ENCODE measurements around the gene THAP10. TPM values are rescaled to one million over a fixed set of nuclear protein-coding genes. Genes with fewer than 3 reads are reported as not detected.

THAP10 gene
- total RNA-seq, 1 donor from 2014 or later = 3.5 TPM

DNA sequence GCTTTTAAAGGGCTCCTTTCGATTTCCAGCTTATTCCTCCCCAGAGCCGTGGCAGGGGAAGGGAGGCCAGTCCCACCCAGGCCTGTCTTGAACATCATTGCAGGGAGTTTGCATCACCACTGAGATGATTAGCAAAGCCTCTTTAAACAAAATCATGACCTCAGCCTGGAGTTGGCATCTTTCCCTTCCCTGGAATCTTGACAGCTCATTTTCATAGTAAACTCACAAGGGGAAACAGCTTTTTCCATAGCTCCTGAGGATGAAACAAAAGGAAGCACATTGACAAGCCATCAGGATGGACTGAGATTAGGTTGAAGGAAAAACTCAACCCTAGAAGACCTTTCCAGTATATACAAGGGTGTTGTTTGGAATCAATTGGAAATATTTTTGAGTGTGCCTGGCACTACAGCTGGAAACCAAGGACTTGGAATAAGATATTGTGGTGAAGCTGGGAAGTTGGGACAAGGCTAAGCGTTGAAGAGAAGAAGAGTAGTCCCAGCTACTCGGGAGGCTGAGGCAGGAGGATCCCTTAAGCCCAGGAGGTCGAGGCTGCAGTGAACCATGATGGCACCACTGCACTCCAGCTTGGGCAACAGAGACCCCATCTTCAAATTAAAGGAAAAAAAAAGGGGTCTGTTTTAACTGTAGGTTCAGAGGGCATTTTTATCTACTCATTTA is 35.2 kb downstream of the THAP10 start:
- peak; percentile 84 for DNase-seq (ENCODE audit: low spot score)
- intact Hi-C loops (cut with DNase I) = no loop called here

GRCh38 chr15:70856177-70856883 is 35.9 kb downstream of the THAP10 start:
- no peak for DNase-seq (ENCODE audit: low spot score)
- intact Hi-C loops (cut with DNase I) = no loop called here

DNA sequence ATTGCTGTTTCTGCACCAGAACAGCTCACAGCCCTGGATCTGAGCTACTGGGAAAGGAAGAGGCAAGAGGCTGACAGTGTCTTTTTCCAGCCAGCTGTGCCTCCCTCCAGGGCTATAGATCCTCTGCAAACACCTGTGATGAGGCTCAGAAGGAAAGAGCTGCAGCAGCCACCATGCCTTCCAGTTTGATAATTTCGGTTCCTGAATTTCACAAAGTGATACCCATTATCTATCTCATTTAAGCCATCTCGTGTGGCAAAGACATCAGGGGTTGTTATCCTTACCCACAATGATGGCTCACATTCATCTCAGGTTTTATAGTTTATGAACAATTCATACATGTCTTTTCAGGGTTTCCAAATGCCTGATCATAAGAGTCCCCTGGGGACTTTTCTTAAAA is 36.5 kb downstream of the THAP10 start:
- DNase-seq (ENCODE audit: low spot score) = no peak
- intact Hi-C loops (cut with DNase I) = no loop called here

DNA sequence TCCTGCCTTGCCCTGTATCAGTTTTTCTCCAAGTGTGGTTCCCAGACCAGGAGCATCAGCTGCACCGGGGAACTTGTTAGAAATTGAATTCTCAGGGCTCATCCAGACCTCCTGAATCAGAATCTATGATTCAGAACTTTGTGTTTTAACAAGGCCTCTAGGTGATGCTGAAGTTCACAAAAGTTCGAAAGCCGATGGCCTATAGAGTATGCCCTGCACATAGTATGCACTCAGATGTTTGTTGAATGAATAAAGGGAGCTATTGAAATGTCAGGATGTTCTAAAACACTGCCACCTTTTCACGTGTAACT is 37.6 kb downstream of the THAP10 start:
- intact Hi-C loops (cut with DNase I) = no loop called here
- no peak for DNase-seq (ENCODE audit: low spot score)

GRCh38 chr15:70853973-70854665 is 38.1 kb downstream of the THAP10 start, which contains the start of gene LARP6:
LARP6 (minus strand) TSS chr15:70854157; CDS start chr15:70854088, 69 bp downstream.
- DNase-seq (ENCODE audit: low spot score) = peak; percentile 82
- intact Hi-C loops (cut with DNase I) = no loop called here

DNA sequence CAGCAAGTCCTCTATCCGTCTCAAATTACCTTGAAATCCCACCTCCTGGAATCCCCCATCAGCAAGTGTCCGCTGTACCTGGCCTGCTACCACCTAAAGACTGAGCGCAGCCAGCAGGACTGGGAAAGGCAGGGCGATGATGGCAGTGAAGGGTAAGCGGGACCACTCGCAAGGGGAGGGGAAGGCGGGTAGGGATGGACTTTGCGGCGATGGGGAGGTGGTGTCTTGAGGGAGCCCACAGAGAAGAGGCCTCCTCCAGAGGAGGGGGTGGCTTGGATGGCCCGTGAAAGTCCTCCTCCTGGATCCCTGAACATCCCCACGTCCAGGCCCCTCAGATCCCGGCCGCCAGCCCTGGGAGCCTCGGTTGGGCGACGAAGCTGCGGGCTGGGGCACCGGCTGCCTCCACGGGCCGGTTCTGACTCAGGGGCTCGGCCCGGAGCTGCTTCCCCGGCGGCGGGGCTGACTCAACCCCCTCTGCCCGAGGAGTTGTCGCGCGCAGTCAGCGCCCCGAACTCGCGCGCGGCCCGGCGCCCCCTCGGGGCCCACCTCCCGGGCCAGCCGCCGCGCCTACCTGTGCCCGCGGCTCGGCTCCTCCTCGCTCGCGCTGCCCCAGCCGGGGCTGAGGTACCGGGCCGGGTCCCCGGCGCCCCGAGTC is 38.8 kb downstream of the THAP10 start:
- no peak for DNase-seq (ENCODE audit: low spot score)
- intact Hi-C loops (cut with DNase I) = no loop called here

DNA sequence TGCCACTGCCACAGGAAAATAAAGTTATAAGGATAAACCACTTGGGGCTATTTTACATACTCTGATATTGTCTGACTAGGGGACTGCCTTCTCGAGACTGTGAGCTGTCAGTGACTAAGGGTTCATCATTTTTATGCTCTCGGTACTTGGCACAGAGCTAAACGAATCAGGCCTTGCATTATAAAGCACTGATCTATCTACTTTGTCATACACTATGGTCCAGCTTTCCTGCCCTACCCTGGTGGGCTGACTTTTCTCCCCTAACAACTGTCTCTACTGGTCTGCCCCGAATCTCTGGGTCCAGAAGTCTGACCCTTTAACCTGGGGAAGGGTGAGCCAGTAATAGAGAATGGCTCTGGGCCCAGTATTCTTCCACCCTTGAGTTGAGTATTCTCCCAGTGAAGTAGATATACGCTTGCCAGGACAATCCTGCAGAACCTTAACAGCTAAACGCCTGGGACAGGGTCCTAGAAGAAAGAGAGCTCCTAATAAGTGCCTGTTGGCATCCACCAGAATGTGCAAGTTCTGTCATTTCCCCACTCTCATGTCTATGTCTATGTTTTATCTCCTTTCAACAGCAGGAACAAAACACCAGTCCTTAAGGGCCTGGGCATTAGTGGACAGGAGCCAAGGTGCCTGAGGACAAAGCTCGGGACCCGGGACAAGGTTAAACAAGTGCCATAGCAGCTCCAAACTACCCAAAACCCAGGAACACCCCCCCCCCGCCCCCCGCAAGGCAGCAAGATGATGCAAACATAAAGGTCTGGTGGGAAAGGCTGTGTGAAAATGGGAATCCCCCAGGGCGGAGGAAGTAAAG is 39.5 kb downstream of the THAP10 start:
- no peak for DNase-seq (ENCODE audit: low spot score)
- intact Hi-C loops (cut with DNase I) = no loop called here

DNA sequence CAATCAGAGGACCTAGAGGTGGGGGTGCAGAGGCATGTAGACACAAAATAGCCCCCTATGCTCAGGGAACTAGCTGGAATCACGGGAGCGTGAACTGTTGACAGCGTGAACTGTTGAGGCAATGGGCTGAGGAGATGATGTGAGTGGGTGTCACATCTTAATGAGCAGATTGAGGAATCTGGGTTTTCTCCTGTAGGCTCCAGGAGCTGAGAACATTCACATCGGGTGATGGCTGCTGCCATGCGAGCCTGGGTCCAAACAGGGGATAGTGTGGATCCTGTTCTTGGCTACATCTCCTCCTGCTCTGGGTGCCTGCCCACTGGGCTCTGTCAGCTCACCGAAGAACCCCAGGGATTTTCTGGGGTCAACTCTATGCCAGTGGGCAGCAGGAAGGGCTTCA is 40.3 kb downstream of the THAP10 start:
- intact Hi-C loops (cut with DNase I) = no loop called here
- DNase-seq (ENCODE audit: low spot score) = no peak

DNA sequence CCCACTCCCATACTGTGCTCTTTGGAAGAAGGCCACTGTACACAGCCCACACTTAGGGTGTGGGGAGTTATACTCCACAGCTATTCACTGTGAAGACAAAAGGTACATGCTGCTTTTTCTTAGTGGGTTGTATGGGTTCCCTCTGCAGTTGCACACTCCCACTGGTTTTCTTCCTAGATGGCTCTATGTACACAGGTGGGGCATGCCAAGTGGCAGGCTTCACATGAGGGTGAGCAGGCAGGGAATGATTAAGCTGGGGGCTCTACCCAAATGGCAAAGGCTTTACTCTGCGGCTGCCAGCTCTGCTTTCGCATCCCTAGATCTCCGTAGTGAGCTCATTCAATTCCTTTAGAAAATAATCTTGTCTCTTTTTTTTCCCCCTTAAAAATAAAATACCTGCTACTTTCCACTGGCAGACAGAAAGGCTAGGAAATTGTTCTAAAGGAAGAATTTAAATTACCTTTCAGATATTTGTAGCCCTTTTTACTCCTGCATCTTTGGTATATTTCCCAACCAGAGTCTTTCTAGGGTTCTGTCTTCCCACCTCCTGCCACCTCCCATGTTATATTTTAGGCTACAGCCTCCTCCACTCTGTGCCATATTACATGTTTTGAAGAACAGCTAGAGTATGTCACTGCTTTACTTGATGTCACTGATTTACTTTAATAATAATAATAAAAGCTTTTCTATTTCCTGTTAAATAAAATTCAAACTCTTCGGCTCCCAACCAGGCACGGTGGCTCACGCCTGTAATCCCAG is 46.5 kb downstream of the THAP10 start:
- no peak for DNase-seq (ENCODE audit: low spot score)
- intact Hi-C loops (cut with DNase I) = no loop called here

- intact Hi-C loops (cut with DNase I) = no loop called here
- no peak for DNase-seq (ENCODE audit: low spot score)
Observed at GRCh38 chr15:70837476-70837875, 54.8 kb downstream of the THAP10 start.

- intact Hi-C loops (cut with DNase I) = no loop called here
- DNase-seq (ENCODE audit: low spot score) = no peak
Observed at GRCh38 chr15:70835841-70836240, 56.4 kb downstream of the THAP10 start.

GRCh38 chr15:70835415-70835814 is 56.8 kb downstream of the THAP10 start:
- intact Hi-C loops (cut with DNase I) = no loop called here

GRCh38 chr15:70834999-70835398 is 57.2 kb downstream of the THAP10 start:
- DNase-seq (ENCODE audit: low spot score) = no peak
- intact Hi-C loops (cut with DNase I) = no loop called here

More at GRCh38 chr15:70835415-70835814, 56.8 kb downstream of the THAP10 start:
- DNase-seq (ENCODE audit: low spot score) = no peak

DNA sequence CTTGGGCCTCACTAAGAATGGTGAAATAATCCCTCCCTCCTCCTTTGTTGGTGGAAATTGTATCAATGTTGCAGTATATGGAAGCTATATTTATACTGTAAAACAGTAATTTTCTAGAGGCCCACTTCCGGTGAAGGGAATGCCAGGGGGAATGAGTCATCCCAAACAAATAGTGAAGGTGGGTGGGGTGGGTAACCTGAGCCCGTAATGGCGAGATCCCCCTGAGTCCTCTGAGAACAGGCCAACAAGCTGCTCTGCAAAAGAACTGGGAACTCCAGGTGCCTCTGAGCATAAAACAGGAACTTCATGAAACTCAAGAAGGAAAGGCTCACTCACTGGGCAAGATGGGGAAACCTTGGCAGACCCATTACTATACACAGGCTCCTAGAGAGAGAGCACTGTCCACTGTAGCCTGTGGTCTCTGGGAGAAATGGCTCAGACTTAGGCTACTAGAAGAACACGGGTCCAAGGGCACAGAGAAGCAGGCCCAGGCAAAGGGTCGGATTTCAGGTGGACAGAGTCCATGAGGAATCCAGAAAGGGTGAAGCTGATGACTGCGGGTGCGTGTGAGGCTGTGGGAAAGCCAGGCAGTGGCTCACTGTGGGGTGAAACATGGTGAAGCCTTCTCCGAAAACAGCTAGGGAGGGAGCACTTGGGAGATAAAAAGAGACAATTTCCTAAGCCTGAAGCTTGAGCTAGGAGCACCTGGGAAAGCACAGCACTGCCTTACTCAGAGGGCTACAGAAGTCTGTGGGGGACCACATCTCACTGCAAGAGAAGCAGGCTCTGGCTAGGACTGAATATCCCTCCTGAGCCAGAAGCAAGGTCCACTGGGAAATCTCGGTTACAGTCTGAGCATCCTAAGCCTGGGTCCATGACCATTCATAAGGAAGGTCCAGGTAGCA is 58.1 kb downstream of the THAP10 start:
- no peak for DNase-seq (ENCODE audit: low spot score)
- intact Hi-C loops (cut with DNase I) = no loop called here

- intact Hi-C loops (cut with DNase I) = no loop called here
- DNase-seq (ENCODE audit: low spot score) = no peak
Observed at GRCh38 chr15:70833422-70833821, 58.8 kb downstream of the THAP10 start.

DNA sequence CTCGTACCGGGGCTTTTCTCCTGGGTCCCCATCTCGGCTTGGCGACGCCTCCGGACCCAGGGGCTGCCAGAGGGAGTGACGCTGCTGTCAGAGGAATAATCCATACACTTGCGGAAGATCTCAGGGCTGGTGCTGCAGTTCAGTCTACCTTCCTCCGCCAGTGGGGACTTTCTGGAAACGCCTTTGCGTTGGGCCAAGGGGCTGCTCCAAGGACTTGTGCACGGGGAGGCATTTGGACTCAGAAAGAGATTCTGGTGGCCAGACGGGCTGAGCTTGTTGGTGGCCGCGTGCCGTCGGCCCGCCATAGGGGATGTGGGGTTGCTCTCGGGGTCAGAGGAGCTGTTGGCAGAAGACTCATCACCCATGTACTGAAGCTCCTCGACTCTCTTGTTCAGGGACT is 60.1 kb downstream of the THAP10 start:
- intact Hi-C loops (cut with DNase I) = no loop called here
- DNase-seq (ENCODE audit: low spot score) = peak; percentile 70
